Raji (cell line): ENCODE measurements around the gene GRID2.

Experiments used
- POLR2A ChIP-seq: IDR thresholded peaks from 2 replicates; pipeline ENCODE4 v1.6.1; 2011; ENCODE audit warnings: low read depth, low read length, control low read depth; ENCODE audit not compliant: insufficient read depth

GRID2 gene

GRCh38 chr4:93187466-93187865 is 883.7 kb downstream of the GRID2 start:
- no peak for TF ChIP-seq POLR2A

- no peak for TF ChIP-seq POLR2A
These were observed 884.1 kb downstream of the GRID2 start for GRCh38 chr4:93187892-93188291.

- TF ChIP-seq POLR2A, result no peak
These were observed 895.7 kb downstream of the GRID2 start for GRCh38 chr4:93199492-93199891.

GRCh38 chr4:93201471-93202096 is 897.8 kb downstream of the GRID2 start:
- no peak for TF ChIP-seq POLR2A

GRCh38 chr4:93203708-93204107 is 899.9 kb downstream of the GRID2 start:
- no peak for TF ChIP-seq POLR2A

- TF ChIP-seq POLR2A, result no peak
These were observed 908.5 kb downstream of the GRID2 start for GRCh38 chr4:93212250-93212649.

- TF ChIP-seq POLR2A, result no peak
These were observed 912.9 kb downstream of the GRID2 start for GRCh38 chr4:93216646-93217045.

GRCh38 chr4:93217431-93217830 is 913.7 kb downstream of the GRID2 start:
- TF ChIP-seq POLR2A, result no peak

- no peak for TF ChIP-seq POLR2A
These were observed 918.0 kb downstream of the GRID2 start for GRCh38 chr4:93221771-93222170.

- no peak for TF ChIP-seq POLR2A
These were observed 924.3 kb downstream of the GRID2 start for GRCh38 chr4:93228021-93228420.

GRCh38 chr4:93232883-93233282 is 929.1 kb downstream of the GRID2 start:
- no peak for TF ChIP-seq POLR2A

- TF ChIP-seq POLR2A, result no peak
These were observed 933.8 kb downstream of the GRID2 start for GRCh38 chr4:93237521-93237920.

- no peak for TF ChIP-seq POLR2A
These were observed 939.5 kb downstream of the GRID2 start for GRCh38 chr4:93243262-93243661.

GRCh38 chr4:93261207-93261606 is 957.4 kb downstream of the GRID2 start:
- TF ChIP-seq POLR2A, result no peak

- no peak for TF ChIP-seq POLR2A
These were observed 959.4 kb downstream of the GRID2 start for GRCh38 chr4:93263166-93263565.

- TF ChIP-seq POLR2A, result no peak
These were observed 964.0 kb downstream of the GRID2 start for GRCh38 chr4:93267747-93268146.

GRCh38 chr4:93285346-93285745 is 981.6 kb downstream of the GRID2 start:
- TF ChIP-seq POLR2A, result no peak

GRCh38 chr4:93289241-93289640 is 985.5 kb downstream of the GRID2 start:
- TF ChIP-seq POLR2A, result no peak

GRCh38 chr4:93289831-93290230 is 986.1 kb downstream of the GRID2 start:
- no peak for TF ChIP-seq POLR2A
